AG04450 (cell line): ENCODE data around the gene TOMM22. TPM values are rescaled to one million over a fixed set of nuclear protein-coding genes. Genes with fewer than 3 reads are reported as not detected.

Source experiments
- CTCF ChIA-PET: fragments of 300-600, 350-600 bp; formaldehyde crosslinking; extraction: SDS; loops from one replicate; lab custom pipeline; 2022; ENCODE audit warnings: antibody characterized with exemption, inconsistent platforms; lab: Charles Lee
- POLR2A ChIA-PET: fragments of 350-600 bp; formaldehyde crosslinking; extraction: SDS; loops from one replicate; lab custom pipeline; 2021; ENCODE audit warnings: antibody characterized with exemption, inconsistent platforms; lab: Yijun Ruan, JAX
- DNase-seq: peaks from one replicate; pipeline ENCODE4 v3.0.0-alpha.2; 2011; ENCODE audit warnings: low read depth, low spot score
- H3K27ac ChIP-seq: one replicate; pipeline ENCODE4 v1.5.1; 2012; ENCODE audit warnings: low read depth, low read length, control low read depth
- H3K27me3 ChIP-seq: one replicate; pipeline ENCODE4 v1.6.0; 2012; ENCODE audit warnings: low read length; ENCODE audit not compliant: control insufficient read depth, insufficient read depth
- H3K4me3 ChIP-seq: 2 replicates; pipeline ENCODE4 v1.5.1; 2011; ENCODE audit warnings: mild to moderate bottlenecking, low read depth, low read length, control low read depth
- H3K9me3 ChIP-seq: 2 replicates; pipeline ENCODE4 v1.5.1; 2012; ENCODE audit warnings: low read length; ENCODE audit not compliant: control insufficient read depth, insufficient read depth
- CTCF ChIP-seq: IDR thresholded peaks from 2 replicates; pipeline ENCODE4 v1.5.1; 2011; ENCODE audit warnings: low read depth, low read length, control low read depth, inconsistent platforms
- polyA plus RNA-seq: library from polyadenylated mRNA; depleted of rRNA; stranded (reverse); fragments of >200 nt; gene quantifications from 2 replicates; pipeline ENCODE4 v1.2.3, GENCODE V29; 2011

TOMM22 gene
- polyA plus RNA-seq, 1 experiment = 68.9 TPM

- H3K27ac ChIP-seq = no peak overlapping the region
- no peak for TF ChIP-seq CTCF
- CTCF ChIA-PET = interaction anchor here (1.3 to 2.2 kb wide), 2 partner anchors 9 to 17 kb away, joined by 4 to 6 read pairs; no protein-coding TSS in a partner anchor
- DNase-seq = no peak
- POLR2A ChIA-PET = interaction anchor here (0.6 kb wide), 1 partner anchor 11 kb away, joined by 3 read pairs; no protein-coding TSS in a partner anchor
- H3K27me3 ChIP-seq = no peaks in the 10 kb centered on the region
- H3K9me3 ChIP-seq = peaks cover 3% of the 10 kb centered on the region; the same call in 1 of the 2 replicates
- peak overlapping the region; percentile 8; the same call in 1 of the 2 replicates for H3K4me3 ChIP-seq
Measured at GRCh38 chr22:38707984-38708383, 26.2 kb downstream of the TOMM22 start.

GRCh38 chr22:38709306-38709705 lies 27.5 kb downstream of the TOMM22 start:
- no peak for DNase-seq
- H3K4me3 ChIP-seq = no peak overlapping the region
- CTCF ChIA-PET = interaction anchor here (1.2 to 1.3 kb wide), 2 partner anchors 15 to 16 kb away, joined by 4 to 6 read pairs; no protein-coding TSS in a partner anchor
- no peak overlapping the region for H3K27ac ChIP-seq
- TF ChIP-seq CTCF = no peak
- no peaks in the 10 kb centered on the region for H3K27me3 ChIP-seq
- H3K9me3 ChIP-seq = peaks cover 3% of the 10 kb centered on the region; the same call in 1 of the 2 replicates
- POLR2A ChIA-PET = no interaction called here

GRCh38 chr22:38710351-38710750 lies 28.6 kb downstream of the TOMM22 start:
- ChIA-PET CTCF (interaction anchor here (1.2 kb wide), 1 partner anchor 14 kb away, joined by 6 read pairs; no protein-coding TSS in a partner anchor), POLR2A (no interaction called here)
- H3K27me3 ChIP-seq = no peaks in the 10 kb centered on the region
- no peak for DNase-seq
- TF ChIP-seq CTCF = no peak
- H3K27ac ChIP-seq = no peak overlapping the region
- no peak overlapping the region for H3K4me3 ChIP-seq
- peaks cover 3% of the 10 kb centered on the region; the same call in 1 of the 2 replicates for H3K9me3 ChIP-seq

- ChIA-PET CTCF (no interaction called here), POLR2A (no interaction called here)
- DNase-seq = no peak
- no peak for TF ChIP-seq CTCF
- no peak overlapping the region for H3K4me3 ChIP-seq
- H3K27me3 ChIP-seq = no peaks in the 10 kb centered on the region
- no peak overlapping the region for H3K27ac ChIP-seq
- H3K9me3 ChIP-seq = peaks cover 3% of the 10 kb centered on the region; the same call in 1 of the 2 replicates
Measured at GRCh38 chr22:38710866-38711265, 29.1 kb downstream of the TOMM22 start.

- no peak overlapping the region for H3K27ac ChIP-seq
- DNase-seq = no peak
- no peaks in the 10 kb centered on the region for H3K9me3 ChIP-seq
- CTCF ChIA-PET = interaction anchor here (0.6 kb wide), 1 partner anchor 13 kb away, joined by 3 read pairs; no protein-coding TSS in a partner anchor
- no peaks in the 10 kb centered on the region for H3K27me3 ChIP-seq
- POLR2A ChIA-PET = no interaction called here
- no peak for TF ChIP-seq CTCF
- no peak overlapping the region for H3K4me3 ChIP-seq
Measured at GRCh38 chr22:38712486-38713207, 30.9 kb downstream of the TOMM22 start.
